Transverse colon (tissue), 3 donors: ENCODE data around the gene B9D1.

ENCODE experiments used
- CTCF ChIP-seq, 5 experiments: fragments of 200-600 bp in 3 of 5; fragments of 450-650 bp in 2 of 5; sonication (generic) in 3 of 5; IDR thresholded peaks; 1 replicate in 2 of 5; 2 replicates in 3 of 5; pipeline ENCODE4 v1.5.1; 2016 to 2017; ENCODE audit warnings: antibody characterized with exemption in 5 of 5, inconsistent platforms in 3 of 5, mild to moderate bottlenecking in 2 of 5, moderate library complexity in 1 of 5
- POLR2A ChIP-seq: fragments of 450-650 bp; IDR thresholded peaks from one replicate; pipeline ENCODE4 v1.6.1; 2016; ENCODE audit warnings: antibody characterized with exemption, mild to moderate bottlenecking, moderate library complexity

- TF ChIP-seq CTCF (IDR thresholded peaks at IDR 0.05) (no peak), POLR2A (no peak)
Measured at GRCh38 chr17:19341211-19341631, 21.3 kb downstream of the B9D1 start.
